ENCODE data around the gene BEGAIN. TPM values are rescaled to one million over a fixed set of nuclear protein-coding genes. Genes with fewer than 3 reads are reported as not detected.

BEGAIN gene
- total RNA-seq, 8 experiments from 2014 or later, result 2.6 to 16.0 (median 3.8) TPM

DNA sequence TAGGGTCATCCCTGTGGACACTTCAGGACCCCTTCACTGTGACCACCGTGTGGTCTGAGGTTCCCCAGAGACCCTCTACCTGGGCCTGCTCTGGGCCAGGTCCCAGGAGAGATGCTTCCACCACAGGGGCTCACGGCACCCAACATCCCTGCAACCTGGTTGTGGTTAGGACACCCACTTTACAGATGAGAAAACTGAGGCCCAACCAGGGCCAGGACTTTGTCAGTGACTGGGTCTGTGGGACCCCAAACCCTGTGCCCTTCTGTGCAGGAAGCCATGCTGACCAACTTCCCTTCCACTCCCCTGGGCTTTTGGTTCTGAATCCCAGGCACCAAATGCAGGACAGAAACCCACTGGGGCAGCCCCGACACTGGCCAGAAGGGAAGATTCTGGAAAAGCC lies 21.6 kb downstream of the BEGAIN start:
- Histone ChIP-seq H3K4me1 (replicated peaks in 1 of 2) (peaks cover 26 to 29% of the 10 kb centered on the region in 2 donors), H3K4me3 (no peak overlapping the region), H3K27ac (no peak overlapping the region)
- in situ Hi-C loops (cut with MboI; ENCODE audit: low pct_unique_long_range_greater_than_20kb in 2 of 9, low sequenced_read_pairs in 9 of 9, unreplicated experiment in 9 of 9), result no loop called here
- ATAC-seq (replicated peaks in 6 of 8), result no peak
- 61% methylated on average over 3 of the region's 3 CpGs; no CpG with 5 or more reads in 9 of the 10 experiments for WGBS, 10 experiments

DNA sequence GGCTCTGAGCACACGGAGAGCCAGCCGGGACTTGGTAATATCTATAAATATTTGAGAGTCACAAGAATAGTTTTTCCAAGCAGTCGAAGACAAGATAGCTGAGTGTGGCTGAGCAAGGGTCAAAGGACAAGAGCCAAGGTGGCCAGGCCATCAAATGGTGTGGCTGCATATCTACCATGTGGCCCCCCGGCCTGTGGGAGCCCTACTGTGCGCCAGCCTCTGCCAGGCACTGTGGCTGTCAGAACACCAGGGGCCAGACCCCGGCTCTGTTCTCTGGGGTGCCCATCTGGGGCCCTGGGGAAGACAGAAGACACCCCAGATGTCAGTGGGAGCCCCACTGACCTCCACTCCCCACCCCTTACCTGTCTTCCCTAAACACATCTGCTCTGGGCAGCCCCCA lies 22.7 kb downstream of the BEGAIN start:
- no peak overlapping the region for H3K4me3 ChIP-seq
- WGBS, 10 experiments, result 10 to 100% (median 56%) methylated on average over 1 to 2 of the region's 6 CpGs; no CpG with 5 or more reads in 6 of the 10 experiments
- no peak for ATAC-seq (replicated peaks in 6 of 8)
- in situ Hi-C loops (cut with MboI; ENCODE audit: low pct_unique_long_range_greater_than_20kb in 2 of 9, low sequenced_read_pairs in 9 of 9, unreplicated experiment in 9 of 9), result no loop called here
- H3K4me1 ChIP-seq (replicated peaks in 1 of 2), result peaks cover 20 to 21% of the 10 kb centered on the region in 2 donors
- H3K27ac ChIP-seq, result no peak overlapping the region

DNA sequence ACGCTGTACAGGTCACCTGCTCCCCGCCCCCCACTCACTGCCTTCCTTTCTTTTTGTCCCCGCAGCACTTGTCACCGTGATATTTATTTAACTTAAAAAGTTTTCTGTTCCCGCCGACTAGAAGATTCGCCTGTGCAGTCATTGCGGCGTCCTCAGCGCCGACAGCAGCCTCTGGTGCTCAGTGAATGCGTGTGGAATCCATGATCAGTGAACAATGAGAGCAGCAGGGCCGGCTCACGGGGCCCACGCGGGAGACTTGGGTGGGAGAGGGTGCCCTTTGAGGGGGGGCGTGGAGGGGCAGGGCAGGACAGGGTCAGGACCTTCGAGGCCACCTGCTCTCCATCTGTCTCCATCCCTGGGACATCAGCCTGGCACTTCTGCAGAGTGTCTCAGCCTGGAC lies 24.5 kb downstream of the BEGAIN start:
- 60 to 80% methylated on average over 1 of the region's 18 CpGs; no CpG with 5 or more reads in 8 of the 10 experiments for WGBS, 10 experiments
- Histone ChIP-seq H3K4me3 (no peak overlapping the region), H3K27ac (no peak overlapping the region), H3K4me1 (replicated peaks in 1 of 2) (peaks cover 8 to 9% of the 10 kb centered on the region in 2 donors)
- ATAC-seq (replicated peaks in 6 of 8), result no peak
- in situ Hi-C loops (cut with MboI; ENCODE audit: low pct_unique_long_range_greater_than_20kb in 2 of 9, low sequenced_read_pairs in 9 of 9, unreplicated experiment in 9 of 9), result no loop called here

DNA sequence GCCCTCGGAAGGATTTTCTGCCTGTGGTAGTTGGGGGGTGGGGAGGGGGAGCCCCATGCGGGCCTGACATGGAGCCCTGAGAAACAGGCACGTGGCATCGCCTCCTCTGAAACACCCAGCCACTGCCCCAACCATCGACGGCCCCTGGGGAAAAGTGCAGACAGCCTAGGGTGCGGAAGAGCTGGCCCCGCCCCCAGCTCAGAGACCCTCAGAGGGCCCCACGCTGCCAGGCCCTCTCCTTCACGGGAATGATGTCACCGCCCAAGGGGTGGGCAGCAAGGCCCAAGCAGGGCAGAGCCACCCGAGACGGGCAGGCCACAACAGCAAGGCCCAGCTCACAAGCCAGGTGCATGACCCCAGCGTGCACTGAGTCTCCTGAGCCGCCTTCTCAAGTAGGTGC lies 26.2 kb downstream of the BEGAIN start:
- ATAC-seq (replicated peaks in 6 of 8), result peak in 5 of 8 experiments; percentile 69 to 74 (median 71)
- in situ Hi-C loops (cut with MboI; ENCODE audit: low pct_unique_long_range_greater_than_20kb in 2 of 9, low sequenced_read_pairs in 9 of 9, unreplicated experiment in 9 of 9), result no loop called here
- Histone ChIP-seq H3K4me1 (replicated peaks in 1 of 2) (peaks cover 8 to 13% of the 10 kb centered on the region in 2 donors), H3K4me3 (no peak overlapping the region), H3K27ac (no peak overlapping the region)
- WGBS, 10 experiments, result 80 to 82% methylated on average over 1 to 2 of the region's 15 CpGs; no CpG with 5 or more reads in 8 of the 10 experiments

DNA sequence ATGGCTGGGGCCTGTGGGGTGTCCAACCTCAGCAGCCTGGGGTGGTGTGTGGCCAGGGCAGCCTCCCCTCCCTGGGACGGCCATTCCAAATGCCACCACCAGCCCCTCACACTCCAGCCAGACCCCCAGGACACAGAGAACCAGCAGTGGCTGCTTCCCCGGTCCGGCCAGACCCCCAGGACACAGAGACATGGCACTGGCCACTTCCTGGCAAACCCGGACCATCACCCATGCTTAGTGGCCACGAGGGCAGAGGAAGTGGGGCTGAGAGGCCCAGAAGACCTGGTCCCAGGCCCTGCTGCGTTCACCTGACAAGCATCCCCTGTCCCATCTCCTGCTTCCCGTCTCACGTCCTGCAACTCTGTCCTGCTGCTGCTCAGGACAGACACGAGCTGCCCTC lies 26.7 kb downstream of the BEGAIN start:
- WGBS, 10 experiments, result 20 to 87% (median 70%) methylated on average over 1 to 5 of the region's 9 CpGs; no CpG with 5 or more reads in 6 of the 10 experiments
- Histone ChIP-seq H3K4me1 (replicated peaks in 1 of 2) (peaks cover 13 to 19% of the 10 kb centered on the region in 2 donors), H3K27ac (no peak overlapping the region), H3K4me3 (no peak overlapping the region)
- no peak for ATAC-seq (replicated peaks in 6 of 8)
- in situ Hi-C loops (cut with MboI; ENCODE audit: low pct_unique_long_range_greater_than_20kb in 2 of 9, low sequenced_read_pairs in 9 of 9, unreplicated experiment in 9 of 9), result no loop called here

DNA sequence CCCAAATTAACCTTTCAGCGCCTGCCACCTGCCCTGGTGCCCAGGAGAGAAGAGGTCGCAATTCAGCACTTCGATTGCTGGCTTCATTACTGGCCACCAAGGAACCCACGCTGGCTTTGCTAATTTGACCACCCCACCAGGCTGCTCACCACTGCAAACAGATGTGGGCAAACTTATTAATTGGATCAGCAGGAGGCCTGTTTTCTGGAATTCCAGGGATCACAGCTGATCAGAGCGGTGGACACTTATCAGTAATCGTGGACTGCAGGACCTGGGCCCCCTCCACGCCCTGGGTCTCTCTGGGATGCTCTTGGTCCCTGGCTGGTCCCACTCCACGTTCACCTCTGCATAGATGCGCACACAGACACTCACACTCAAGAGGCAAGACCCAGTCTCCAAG lies 27.8 kb downstream of the BEGAIN start:
- ATAC-seq (replicated peaks in 6 of 8), result no peak
- peaks cover 15 to 22% of the 10 kb centered on the region in 2 donors for H3K4me1 ChIP-seq (replicated peaks in 1 of 2)
- 50 to 100% (median 77%) methylated on average over 1 to 8 of the region's 9 CpGs; no CpG with 5 or more reads in 5 of the 10 experiments for WGBS, 10 experiments
- no peak overlapping the region for H3K4me3 ChIP-seq
- H3K27ac ChIP-seq, result no peak overlapping the region
- in situ Hi-C loops (cut with MboI; ENCODE audit: low pct_unique_long_range_greater_than_20kb in 2 of 9, low sequenced_read_pairs in 9 of 9, unreplicated experiment in 9 of 9), result no loop called here

DNA sequence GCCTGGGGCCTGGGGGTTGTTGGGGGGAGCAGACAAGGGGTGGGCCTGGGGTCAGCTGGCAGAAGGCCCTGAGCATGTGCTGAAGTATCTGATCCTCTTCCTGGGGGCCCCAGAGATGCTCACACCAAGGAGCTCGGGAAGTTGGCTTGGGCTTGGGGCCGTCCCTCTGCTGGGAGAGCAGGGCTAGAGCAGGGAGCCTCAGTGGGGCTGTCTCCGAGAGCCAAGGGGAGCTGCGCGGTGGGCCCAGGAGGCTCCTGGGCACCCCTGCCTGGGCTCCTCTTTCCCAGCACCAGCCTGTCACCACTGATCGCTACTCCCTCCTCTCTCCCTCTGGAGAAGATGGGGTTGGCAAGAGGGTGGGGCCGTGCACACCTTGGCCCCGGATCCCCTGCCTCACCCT lies 28.3 kb downstream of the BEGAIN start:
- no peak for ATAC-seq (replicated peaks in 6 of 8)
- H3K27ac ChIP-seq, result no peak overlapping the region
- in situ Hi-C loops (cut with MboI; ENCODE audit: low pct_unique_long_range_greater_than_20kb in 2 of 9, low sequenced_read_pairs in 9 of 9, unreplicated experiment in 9 of 9), result no loop called here
- 29 to 100% methylated on average over 1 to 4 of the region's 8 CpGs; no CpG with 5 or more reads in 8 of the 10 experiments for WGBS, 10 experiments
- peaks cover 16 to 25% of the 10 kb centered on the region in 2 donors for H3K4me1 ChIP-seq (replicated peaks in 1 of 2)
- H3K4me3 ChIP-seq, result no peak overlapping the region

DNA sequence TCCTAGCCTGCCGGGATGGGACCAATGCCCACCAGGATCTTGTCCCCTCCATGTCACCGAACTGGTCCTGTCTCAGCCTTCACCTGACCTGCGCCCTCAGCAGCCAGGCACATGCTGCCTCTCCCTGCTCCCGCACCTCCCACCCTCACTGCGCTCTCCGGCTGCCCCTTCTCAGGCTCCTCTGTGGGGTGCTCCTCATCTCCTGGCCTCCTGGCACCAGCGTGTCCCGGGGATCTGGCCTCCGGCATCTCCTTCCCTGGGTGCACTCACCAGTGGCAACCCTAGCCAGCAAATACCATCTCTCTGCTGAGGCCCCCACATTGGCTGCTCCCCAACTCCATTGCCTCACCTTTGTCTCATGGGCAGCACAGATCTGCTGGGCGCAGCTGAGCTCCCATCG lies 29.0 kb downstream of the BEGAIN start:
- ATAC-seq (replicated peaks in 6 of 8), result no peak
- peaks cover 18 to 25% of the 10 kb centered on the region in 2 donors for H3K4me1 ChIP-seq (replicated peaks in 1 of 2)
- no peak overlapping the region for H3K4me3 ChIP-seq
- H3K27ac ChIP-seq, result no peak overlapping the region
- in situ Hi-C loops (cut with MboI; ENCODE audit: low pct_unique_long_range_greater_than_20kb in 2 of 9, low sequenced_read_pairs in 9 of 9, unreplicated experiment in 9 of 9), result no loop called here
- WGBS, 10 experiments, result 58 to 97% (median 91%) methylated on average over 1 to 7 of the region's 11 CpGs; no CpG with 5 or more reads in 3 of the 10 experiments

DNA sequence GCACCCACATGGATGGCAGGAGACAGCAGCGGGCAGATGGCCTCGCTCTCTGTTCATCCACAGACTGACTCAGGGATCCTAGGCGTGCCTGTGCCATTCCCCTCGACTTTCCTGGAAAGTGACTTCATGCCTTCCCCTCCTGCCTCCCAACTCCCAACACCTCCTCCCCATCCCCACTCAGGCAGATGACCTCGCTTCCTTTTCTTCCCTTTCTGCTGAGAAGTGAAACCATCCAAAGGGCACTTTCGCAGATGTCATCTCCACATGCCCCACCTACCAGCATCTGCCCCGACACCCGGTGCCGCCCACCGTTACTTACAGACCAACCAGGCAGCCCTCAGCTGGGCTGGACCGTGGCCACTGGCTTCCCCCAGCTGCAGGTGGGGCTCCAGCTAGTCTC lies 29.6 kb downstream of the BEGAIN start:
- WGBS, 10 experiments, result 17 to 100% (median 68%) methylated on average over 1 to 5 of the region's 11 CpGs; no CpG with 5 or more reads in 6 of the 10 experiments
- in situ Hi-C loops (cut with MboI; ENCODE audit: low pct_unique_long_range_greater_than_20kb in 2 of 9, low sequenced_read_pairs in 9 of 9, unreplicated experiment in 9 of 9), result no loop called here
- ATAC-seq (replicated peaks in 6 of 8), result peak in 7 of 8 experiments; percentile 21 to 68 (median 45)

DNA sequence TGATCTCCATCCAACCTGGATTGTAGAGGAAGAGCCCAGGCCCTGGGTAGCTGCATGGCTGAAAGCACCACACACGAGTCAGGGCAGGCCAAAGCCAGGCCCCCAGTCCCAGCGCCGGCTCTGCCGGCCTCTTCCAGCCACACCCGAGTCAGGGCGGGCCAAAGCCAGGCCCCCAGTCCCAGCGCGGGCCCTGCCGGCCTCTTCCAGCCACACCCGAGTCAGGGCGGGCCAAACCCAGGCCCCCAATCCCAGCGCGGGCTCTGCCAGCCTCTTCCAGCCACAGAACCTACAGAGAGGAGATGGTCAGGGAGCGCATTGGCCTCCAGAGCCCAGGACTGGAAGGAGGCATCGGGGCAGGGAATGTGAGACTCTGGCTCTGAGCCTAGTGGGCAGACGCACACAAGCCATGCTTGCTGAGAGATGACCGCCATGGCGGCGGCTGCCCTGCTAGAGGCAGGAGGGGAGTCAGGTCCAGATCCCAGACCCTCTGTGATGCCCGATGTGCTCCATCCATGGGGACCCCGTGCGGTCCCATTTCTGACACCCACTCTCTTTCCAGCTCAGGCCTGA lies 30.2 kb downstream of the BEGAIN start:
- Histone ChIP-seq H3K4me3 (no peak overlapping the region), H3K4me1 (replicated peaks in 1 of 2) (peaks cover 18 to 25% of the 10 kb centered on the region in 2 donors), H3K27ac (no peak overlapping the region)
- in situ Hi-C loops (cut with MboI; ENCODE audit: low pct_unique_long_range_greater_than_20kb in 2 of 9, low sequenced_read_pairs in 9 of 9, unreplicated experiment in 9 of 9), result no loop called here
- 100% methylated on average over 1 of the region's 22 CpGs; no CpG with 5 or more reads in 9 of the 10 experiments for WGBS, 10 experiments
- peak in 3 of 8 experiments; percentile 13 to 74 (median 46) for ATAC-seq (replicated peaks in 6 of 8)

More for the DNA sequence above, 29.6 kb downstream of the BEGAIN start:
- H3K4me1 ChIP-seq (replicated peaks in 1 of 2), result peaks cover 18 to 25% of the 10 kb centered on the region in 2 donors
- H3K4me3 ChIP-seq, result no peak overlapping the region
- H3K27ac ChIP-seq, result no peak overlapping the region

DNA sequence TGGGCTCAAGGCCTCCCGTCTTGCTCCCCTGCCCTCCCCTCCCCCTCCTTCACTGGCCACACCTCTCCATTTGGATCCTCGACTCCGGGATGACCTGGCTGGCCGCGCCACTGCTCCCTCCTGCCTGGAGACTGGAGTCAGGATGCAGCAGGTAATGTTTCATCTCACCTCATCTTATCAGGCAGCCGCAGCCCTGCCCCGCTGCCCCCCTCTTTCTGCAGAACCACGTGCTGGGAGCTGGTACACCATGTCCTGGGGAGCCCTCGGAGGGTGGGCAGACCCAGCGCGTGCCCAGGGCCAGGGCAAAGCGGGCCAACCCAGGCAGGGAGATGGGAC lies 31.1 kb downstream of the BEGAIN start:
- peak in 1 of 8 experiments; percentile 32 for ATAC-seq (replicated peaks in 6 of 8)
- H3K4me1 ChIP-seq (replicated peaks in 1 of 2), result peaks cover 18 to 24% of the 10 kb centered on the region in 2 donors
- H3K4me3 ChIP-seq, result no peak overlapping the region
- H3K27ac ChIP-seq, result no peak overlapping the region
- in situ Hi-C loops (cut with MboI; ENCODE audit: low pct_unique_long_range_greater_than_20kb in 2 of 9, low sequenced_read_pairs in 9 of 9, unreplicated experiment in 9 of 9), result no loop called here
- 62% methylated on average over 5 of the region's 12 CpGs; no CpG with 5 or more reads in 9 of the 10 experiments for WGBS, 10 experiments

DNA sequence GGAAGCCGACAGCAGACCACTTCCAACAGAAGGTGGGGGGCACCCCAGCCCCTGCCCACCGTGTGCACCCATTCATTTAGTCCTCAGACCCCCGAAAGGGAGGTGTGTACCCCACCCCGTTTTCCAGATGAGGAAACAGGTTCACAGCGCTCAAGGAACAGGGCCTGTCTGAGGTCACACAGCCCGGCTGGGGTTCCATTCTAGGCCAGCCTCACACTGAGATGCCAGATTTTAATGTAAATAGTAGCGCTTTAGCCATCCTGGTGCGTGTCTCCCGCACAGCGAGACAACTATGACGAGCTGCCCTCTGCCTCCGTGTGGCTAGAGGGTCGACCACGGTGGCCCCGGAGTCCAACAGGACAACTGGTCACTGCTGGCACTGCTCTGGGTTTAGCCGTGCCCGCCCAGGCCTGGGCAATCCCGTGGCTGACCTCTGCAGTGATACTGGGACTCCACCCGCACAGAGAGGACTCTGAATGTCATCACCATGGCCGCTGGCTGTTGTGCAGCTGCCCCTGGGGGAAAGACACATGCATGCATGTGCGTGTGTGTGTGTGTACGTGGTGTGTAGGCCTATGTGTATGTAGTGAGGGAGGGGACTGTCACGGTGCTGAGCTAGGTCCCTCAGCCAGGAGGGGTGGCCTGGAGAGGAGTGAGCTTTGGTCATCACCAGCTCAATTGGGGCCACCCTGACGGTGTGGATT lies 31.6 kb downstream of the BEGAIN start:
- Histone ChIP-seq H3K4me1 (replicated peaks in 1 of 2) (peaks cover 15 to 19% of the 10 kb centered on the region in 2 donors), H3K4me3 (no peak overlapping the region), H3K27ac (no peak overlapping the region)
- in situ Hi-C loops (cut with MboI; ENCODE audit: low pct_unique_long_range_greater_than_20kb in 2 of 9, low sequenced_read_pairs in 9 of 9, unreplicated experiment in 9 of 9), result no loop called here
- peak in 5 of 8 experiments; percentile 25 to 74 (median 69) for ATAC-seq (replicated peaks in 6 of 8)
- 0 to 85% (median 73%) methylated on average over 2 to 12 of the region's 24 CpGs; no CpG with 5 or more reads in 4 of the 10 experiments for WGBS, 10 experiments

DNA sequence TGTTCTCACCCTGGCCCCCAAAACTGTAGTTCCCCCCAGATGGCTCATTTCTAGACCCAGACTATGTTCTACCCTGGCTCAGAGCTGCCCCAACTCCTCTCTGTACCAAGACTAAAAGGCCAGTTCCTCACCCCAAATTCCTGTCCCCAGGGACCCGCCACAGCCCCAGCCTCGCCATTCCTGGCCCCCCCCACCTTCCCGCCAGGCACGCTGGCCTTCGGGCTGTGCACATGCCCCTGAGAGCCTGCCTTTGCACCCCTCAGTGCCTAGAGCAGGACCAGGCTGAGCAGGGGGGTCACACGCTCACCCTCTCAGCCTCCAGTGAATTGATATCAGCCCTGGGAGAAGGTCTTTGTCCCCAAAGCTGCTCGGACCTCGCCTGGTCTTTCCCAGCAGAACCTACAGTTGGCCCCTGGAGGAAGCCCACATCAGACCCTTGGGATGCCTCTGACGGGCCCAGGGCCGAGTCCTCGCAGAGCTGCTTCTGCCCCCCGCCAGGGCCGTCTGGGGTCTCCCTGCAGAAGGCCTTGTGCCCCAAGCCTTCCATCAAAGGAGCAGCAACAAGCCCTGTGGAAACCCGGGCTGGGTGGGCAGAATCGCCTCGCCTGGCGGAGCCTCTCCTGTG lies 32.4 kb downstream of the BEGAIN start:
- Histone ChIP-seq H3K27ac (no peak overlapping the region), H3K4me1 (replicated peaks in 1 of 2) (peaks cover 16 to 18% of the 10 kb centered on the region in 2 donors), H3K4me3 (no peak overlapping the region)
- no peak for ATAC-seq (replicated peaks in 6 of 8)
- in situ Hi-C loops (cut with MboI; ENCODE audit: low pct_unique_long_range_greater_than_20kb in 2 of 9, low sequenced_read_pairs in 9 of 9, unreplicated experiment in 9 of 9), result no loop called here
- 96 to 100% methylated on average over 1 to 6 of the region's 17 CpGs; no CpG with 5 or more reads in 8 of the 10 experiments for WGBS, 10 experiments
